ENCODE data around the gene WNK1. TPM values are rescaled to one million over a fixed set of nuclear protein-coding genes. Genes with fewer than 3 reads are reported as not detected.
A peak's percentile ranks its signal among the peaks of the same experiment; 100 is the strongest.

The WNK1 gene
- total RNA-seq, 1 experiment from 2014 or later: 183 TPM

- Histone ChIP-seq H3K27ac (ENCODE audit: low read length) (no peak overlapping the region), H3K4me1 (ENCODE audit: low read length) (no peaks in the 10 kb centered on the region), H3K36me3 (ENCODE audit: insufficient read depth, low read length) (no peaks in the 10 kb centered on the region)
Measured at GRCh38 chr12:730550-730949, 21.8 kb upstream of the WNK1 start.

GRCh38 chr12:737122-737739, 15.1 kb upstream of the WNK1 start:
- peak overlapping the region; percentile 20 for H3K4me2 ChIP-seq (ENCODE audit: low read depth, low read length, poor library complexity, severe bottlenecking)
- no peak for DNase-seq
- no peaks in the 10 kb centered on the region for H3K9me3 ChIP-seq (ENCODE audit: low read length)

More at GRCh38 chr12:730550-730949, 21.8 kb upstream of the WNK1 start:
- Histone ChIP-seq H2AFZ (ENCODE audit: low read length) (no peak overlapping the region), H3K9ac (ENCODE audit: low read length) (no peak overlapping the region), H3K27me3 (ENCODE audit: low read length) (no peaks in the 10 kb centered on the region), H4K20me1 (ENCODE audit: insufficient read depth, low read depth, low read length) (no peaks in the 10 kb centered on the region), H3K4me2 (ENCODE audit: low read depth, low read length, poor library complexity, severe bottlenecking) (no peak overlapping the region), H3K79me2 (ENCODE audit: low read length) (no peaks in the 10 kb centered on the region), H3K4me3 (ENCODE audit: low read length) (no peak overlapping the region), H3K9me3 (ENCODE audit: low read length) (no peaks in the 10 kb centered on the region), H3K9me2 (replicated peaks; ENCODE audit: insufficient read depth, low read length) (no peaks in the 10 kb centered on the region)
- no peak for DNase-seq

GRCh38 chr12:738712-739111, 13.7 kb upstream of the WNK1 start:
- no peak for DNase-seq
- no peaks in the 10 kb centered on the region for H3K9me2 ChIP-seq (replicated peaks; ENCODE audit: insufficient read depth, low read length)
- no peak overlapping the region for H3K4me3 ChIP-seq (ENCODE audit: low read length)
- H3K4me1 ChIP-seq (ENCODE audit: low read length): peaks cover 13% of the 10 kb centered on the region
- H3K9ac ChIP-seq (ENCODE audit: low read length): no peak overlapping the region
- no peaks in the 10 kb centered on the region for H3K79me2 ChIP-seq (ENCODE audit: low read length)
- H3K4me2 ChIP-seq (ENCODE audit: low read depth, low read length, poor library complexity, severe bottlenecking): no peak overlapping the region
- no peaks in the 10 kb centered on the region for H3K27me3 ChIP-seq (ENCODE audit: low read length)
- H3K36me3 ChIP-seq (ENCODE audit: insufficient read depth, low read length): no peaks in the 10 kb centered on the region
- 0 out of 2 replicates have a peak overlapping the region, but pooled peaks have one; percentile 28 for H2AFZ ChIP-seq (ENCODE audit: low read length)
- no peak overlapping the region for H3K27ac ChIP-seq (ENCODE audit: low read length)
- H4K20me1 ChIP-seq (ENCODE audit: insufficient read depth, low read depth, low read length): no peaks in the 10 kb centered on the region
- H3K9me3 ChIP-seq (ENCODE audit: low read length): no peaks in the 10 kb centered on the region

More at GRCh38 chr12:737122-737739, 15.1 kb upstream of the WNK1 start:
- H3K9ac ChIP-seq (ENCODE audit: low read length): no peak overlapping the region
- no peaks in the 10 kb centered on the region for H3K79me2 ChIP-seq (ENCODE audit: low read length)
- 0 out of 2 replicates have a peak overlapping the region, but pooled peaks have one; percentile 41 for H2AFZ ChIP-seq (ENCODE audit: low read length)
- H4K20me1 ChIP-seq (ENCODE audit: insufficient read depth, low read depth, low read length): no peaks in the 10 kb centered on the region
- peaks cover 10% of the 10 kb centered on the region for H3K4me1 ChIP-seq (ENCODE audit: low read length)
- no peak overlapping the region for H3K4me3 ChIP-seq (ENCODE audit: low read length)
- H3K27ac ChIP-seq (ENCODE audit: low read length): no peak overlapping the region
- no peaks in the 10 kb centered on the region for H3K36me3 ChIP-seq (ENCODE audit: insufficient read depth, low read length)
- H3K9me2 ChIP-seq (replicated peaks; ENCODE audit: insufficient read depth, low read length): no peaks in the 10 kb centered on the region
- H3K27me3 ChIP-seq (ENCODE audit: low read length): no peaks in the 10 kb centered on the region

GRCh38 chr12:739349-739748, 13.0 kb upstream of the WNK1 start:
- Histone ChIP-seq H3K79me2 (ENCODE audit: low read length) (no peaks in the 10 kb centered on the region), H3K36me3 (ENCODE audit: insufficient read depth, low read length) (no peaks in the 10 kb centered on the region), H4K20me1 (ENCODE audit: insufficient read depth, low read depth, low read length) (no peaks in the 10 kb centered on the region), H3K4me3 (ENCODE audit: low read length) (no peak overlapping the region), H3K27ac (ENCODE audit: low read length) (no peak overlapping the region), H3K9me2 (replicated peaks; ENCODE audit: insufficient read depth, low read length) (no peaks in the 10 kb centered on the region), H2AFZ (ENCODE audit: low read length) (no peak overlapping the region), H3K9ac (ENCODE audit: low read length) (no peak overlapping the region), H3K9me3 (ENCODE audit: low read length) (no peaks in the 10 kb centered on the region), H3K4me2 (ENCODE audit: low read depth, low read length, poor library complexity, severe bottlenecking) (no peak overlapping the region), H3K4me1 (ENCODE audit: low read length) (peaks cover 16% of the 10 kb centered on the region), H3K27me3 (ENCODE audit: low read length) (no peaks in the 10 kb centered on the region)
- DNase-seq: no peak

GRCh38 chr12:740921-741320, 11.5 kb upstream of the WNK1 start:
- H3K27me3 ChIP-seq (ENCODE audit: low read length): no peaks in the 10 kb centered on the region
- no peak overlapping the region for H3K4me2 ChIP-seq (ENCODE audit: low read depth, low read length, poor library complexity, severe bottlenecking)
- H3K27ac ChIP-seq (ENCODE audit: low read length): no peak overlapping the region
- no peaks in the 10 kb centered on the region for H3K9me2 ChIP-seq (replicated peaks; ENCODE audit: insufficient read depth, low read length)
- H4K20me1 ChIP-seq (ENCODE audit: insufficient read depth, low read depth, low read length): no peaks in the 10 kb centered on the region
- H3K36me3 ChIP-seq (ENCODE audit: insufficient read depth, low read length): no peaks in the 10 kb centered on the region
- no peak for DNase-seq
- H3K4me1 ChIP-seq (ENCODE audit: low read length): peaks cover 16% of the 10 kb centered on the region
- H3K9me3 ChIP-seq (ENCODE audit: low read length): no peaks in the 10 kb centered on the region
- no peak overlapping the region for H2AFZ ChIP-seq (ENCODE audit: low read length)
- H3K4me3 ChIP-seq (ENCODE audit: low read length): no peak overlapping the region
- no peak overlapping the region for H3K9ac ChIP-seq (ENCODE audit: low read length)
- H3K79me2 ChIP-seq (ENCODE audit: low read length): no peaks in the 10 kb centered on the region

GRCh38 chr12:749751-750270, 2.6 kb upstream of the WNK1 start:
- no peak overlapping the region for H3K27ac ChIP-seq (ENCODE audit: low read length)
- no peak overlapping the region for H3K4me3 ChIP-seq (ENCODE audit: low read length)
- H3K27me3 ChIP-seq (ENCODE audit: low read length): no peaks in the 10 kb centered on the region
- no peak overlapping the region for H3K9ac ChIP-seq (ENCODE audit: low read length)
- peak overlapping the region; percentile 81 for H3K4me2 ChIP-seq (ENCODE audit: low read depth, low read length, poor library complexity, severe bottlenecking)
- H3K4me1 ChIP-seq (ENCODE audit: low read length): peaks cover 22% of the 10 kb centered on the region
- H4K20me1 ChIP-seq (ENCODE audit: insufficient read depth, low read depth, low read length): peaks cover 17% of the 10 kb centered on the region
- no peaks in the 10 kb centered on the region for H3K9me3 ChIP-seq (ENCODE audit: low read length)
- no peaks in the 10 kb centered on the region for H3K9me2 ChIP-seq (replicated peaks; ENCODE audit: insufficient read depth, low read length)
- H3K79me2 ChIP-seq (ENCODE audit: low read length): peaks cover 24% of the 10 kb centered on the region
- DNase-seq: no peak
- H3K36me3 ChIP-seq (ENCODE audit: insufficient read depth, low read length): peaks cover 3% of the 10 kb centered on the region; the same call in 1 of the 2 replicates
- 0 out of 2 replicates have a peak overlapping the region, but pooled peaks have one; percentile 35 for H2AFZ ChIP-seq (ENCODE audit: low read length)

- H3K36me3 ChIP-seq (ENCODE audit: insufficient read depth, low read length): peaks cover 6% of the 10 kb centered on the region
- no peaks in the 10 kb centered on the region for H3K9me3 ChIP-seq (ENCODE audit: low read length)
- peaks cover 25% of the 10 kb centered on the region for H4K20me1 ChIP-seq (ENCODE audit: insufficient read depth, low read depth, low read length)
- H2AFZ ChIP-seq (ENCODE audit: low read length): peak overlapping the region; percentile 33
- peak; percentile 56 for DNase-seq
- no peaks in the 10 kb centered on the region for H3K27me3 ChIP-seq (ENCODE audit: low read length)
- H3K79me2 ChIP-seq (ENCODE audit: low read length): peaks cover 32% of the 10 kb centered on the region
- H3K4me2 ChIP-seq (ENCODE audit: low read depth, low read length, poor library complexity, severe bottlenecking): peak overlapping the region; percentile 81
- peaks cover 28% of the 10 kb centered on the region for H3K4me1 ChIP-seq (ENCODE audit: low read length)
- H3K4me3 ChIP-seq (ENCODE audit: low read length): peak overlapping the region; percentile 99
- peak overlapping the region; percentile 92 for H3K27ac ChIP-seq (ENCODE audit: low read length)
- peak overlapping the region; percentile 79 for H3K9ac ChIP-seq (ENCODE audit: low read length)
- no peaks in the 10 kb centered on the region for H3K9me2 ChIP-seq (replicated peaks; ENCODE audit: insufficient read depth, low read length)
Measured at GRCh38 chr12:750366-751191, 1.8 kb upstream of the WNK1 start.

All from Karpas-422 (cell line).